M059J (cell line): ENCODE measurements around the gene ACER3. TPM values are rescaled to one million over a fixed set of nuclear protein-coding genes. Genes with fewer than 3 reads are reported as not detected.
"Not testable (repeated sequence)": the region's sequence is repeated elsewhere in the genome, so short reads cannot be mapped to it uniquely, and the experiment has no call there.

ENCODE experiments used
- DNase-seq: peaks from one replicate; pipeline ENCODE4 v3.0.0-alpha.2; 2012; ENCODE audit warnings: low read depth
- total RNA-seq: library from RNA; depleted of rRNA; stranded (reverse); fragments of >200 nt; shearing (Covaris generic); gene quantifications from 2 replicates; pipeline ENCODE4 v1.2.3, GENCODE V29; 2014; rRNA removed

The ACER3 gene
- total RNA-seq = 21.4 and 37.0 TPM in 2 replicates

DNA sequence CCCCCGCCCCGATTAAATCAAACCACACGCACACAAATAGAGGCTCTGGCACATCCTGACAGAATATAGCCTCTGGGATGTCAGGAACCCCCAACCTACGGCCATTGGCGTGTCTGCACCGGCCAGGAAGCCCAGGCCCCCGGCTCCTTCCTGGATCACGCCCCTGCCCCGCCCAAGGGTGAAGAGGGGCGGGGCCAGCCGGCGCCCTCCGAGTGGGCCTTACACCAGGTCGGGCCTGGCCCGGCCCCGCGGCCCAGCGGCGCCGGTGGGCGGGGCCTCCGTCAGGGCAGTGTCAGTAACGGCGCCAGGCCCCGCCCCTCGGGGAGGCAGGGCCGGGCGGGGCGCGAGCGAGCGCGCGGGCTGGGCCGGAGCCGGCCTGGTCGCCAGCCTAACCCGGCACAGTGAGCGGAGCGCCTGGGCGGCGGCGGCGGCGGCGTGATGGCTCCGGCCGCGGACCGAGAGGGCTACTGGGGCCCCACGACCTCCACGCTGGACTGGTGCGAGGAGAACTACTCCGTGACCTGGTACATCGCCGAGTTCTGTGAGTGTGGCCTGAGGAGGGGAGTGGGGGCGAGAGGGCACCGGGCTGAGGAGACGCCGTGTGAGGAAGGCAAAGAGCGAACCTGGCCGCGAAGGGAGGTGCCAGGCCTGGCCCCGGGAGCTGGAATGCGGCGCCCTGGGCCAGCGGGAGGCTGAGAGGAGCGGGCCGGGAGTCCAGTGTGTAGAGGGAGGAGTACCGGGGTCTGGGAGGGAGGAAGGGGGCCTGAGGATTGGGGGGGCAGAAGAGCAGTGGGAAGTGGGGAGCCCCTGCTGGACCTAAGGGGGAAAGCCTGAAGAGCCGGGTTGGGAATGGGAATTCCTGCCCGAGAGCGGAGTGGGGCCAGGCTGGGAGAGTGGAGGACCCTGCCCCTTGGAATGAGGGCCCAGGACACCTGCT is at the start of gene ACER3:
ACER3 (plus strand) TSS at position 380 of the 937 bp plus-strand sequence; CDS start at position 439, 59 bp downstream.
- DNase-seq = peak; percentile 88

DNA sequence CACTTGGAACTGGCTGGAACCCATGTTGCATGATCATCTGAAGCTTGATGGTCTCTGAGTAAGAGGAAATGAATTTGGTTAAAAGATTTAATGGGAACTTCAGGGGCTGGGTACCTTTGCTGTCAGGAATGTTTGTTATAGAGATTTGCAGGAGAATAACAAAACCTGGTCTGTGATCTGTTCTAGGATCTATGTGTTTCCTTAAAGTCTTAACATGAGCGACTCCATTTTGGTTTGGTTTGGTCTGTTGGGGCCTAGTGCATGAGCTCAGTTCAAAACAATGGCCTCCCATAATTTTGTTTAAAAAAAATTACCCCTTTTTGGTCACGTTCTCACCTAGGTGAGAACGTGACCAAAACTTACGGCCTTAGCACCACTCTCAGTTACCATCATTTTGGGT is 49.5 kb upstream of the ACER3 start:
- no peak for DNase-seq

DNA sequence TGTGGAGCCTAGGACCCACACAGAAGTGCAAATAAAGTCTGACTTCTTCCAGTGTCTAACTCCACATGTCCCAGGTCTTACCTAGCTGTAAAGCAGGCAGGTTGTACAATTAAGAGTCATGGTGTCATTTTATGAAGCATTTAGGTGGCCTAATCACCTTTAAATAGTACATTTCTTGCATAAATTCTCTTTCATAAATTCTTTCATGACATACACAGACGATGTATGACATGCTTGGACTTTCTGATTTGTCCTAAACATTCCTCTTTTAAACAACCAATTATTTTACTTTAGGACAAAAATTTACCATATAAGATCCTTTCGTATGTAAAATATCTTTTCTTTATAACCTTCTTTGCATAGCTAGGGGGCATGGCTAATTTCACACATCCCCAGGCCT is 46.3 kb upstream of the ACER3 start:
- DNase-seq = no peak

DNA sequence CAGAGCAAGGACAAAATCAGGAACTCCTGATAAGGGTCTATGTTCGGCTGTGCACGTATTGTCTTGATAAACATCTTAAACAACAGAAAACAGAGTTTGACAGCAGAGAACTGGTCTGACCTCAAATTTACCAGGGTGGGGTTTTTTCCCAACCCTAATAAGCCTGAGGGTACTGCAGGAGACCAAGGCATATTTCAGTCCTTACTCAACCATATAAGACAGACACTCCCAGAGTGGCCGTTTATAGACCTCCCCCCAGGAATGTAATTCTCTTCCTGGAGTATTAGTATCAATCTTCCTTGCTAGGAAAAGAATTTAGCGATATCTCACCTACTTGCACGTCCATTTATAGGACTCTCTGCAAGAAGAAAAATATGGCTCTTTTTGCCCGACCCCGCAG is 45.0 kb upstream of the ACER3 start:
- not testable (repeated sequence) for DNase-seq

- DNase-seq = no peak
Observed at GRCh38 chr11:76820184-76820566, 40.5 kb upstream of the ACER3 start.

GRCh38 chr11:76821396-76821795 is 39.3 kb upstream of the ACER3 start:
- DNase-seq = not testable (repeated sequence)

DNA sequence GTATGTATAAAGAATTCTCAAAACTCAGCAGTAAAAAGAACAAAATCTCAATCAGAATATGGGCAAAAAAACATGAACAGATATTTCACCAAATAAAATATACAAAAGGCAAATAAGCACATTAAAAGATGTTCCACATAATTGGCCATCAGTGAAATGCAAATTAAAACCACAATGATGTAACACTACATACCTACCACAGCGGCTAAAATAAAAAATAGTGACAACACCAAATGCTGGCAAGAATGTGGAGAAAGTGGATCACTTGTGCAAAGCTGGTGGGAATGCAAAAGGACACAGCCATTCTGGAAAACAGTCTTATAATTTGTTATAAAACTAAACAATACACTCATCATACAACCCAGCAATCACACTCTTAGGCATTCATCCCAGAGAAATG is 38.3 kb upstream of the ACER3 start:
- DNase-seq = no peak

GRCh38 chr11:76823481-76824028 is 37.2 kb upstream of the ACER3 start:
- peak; percentile 98 for DNase-seq

GRCh38 chr11:76824083-76824939 is 36.4 kb upstream of the ACER3 start:
- DNase-seq = peak; percentile 78

- DNase-seq = peak; percentile 94
Observed at GRCh38 chr11:76824980-76825725, 35.6 kb upstream of the ACER3 start.

- DNase-seq = no peak
Observed at GRCh38 chr11:76825726-76826396, 34.9 kb upstream of the ACER3 start.

GRCh38 chr11:76826508-76826907 is 34.2 kb upstream of the ACER3 start:
- not testable (repeated sequence) for DNase-seq

GRCh38 chr11:76827005-76827404 is 33.7 kb upstream of the ACER3 start:
- not testable (repeated sequence) for DNase-seq

GRCh38 chr11:76830639-76831327 is 29.9 kb upstream of the ACER3 start:
- peak; percentile 56 for DNase-seq

DNA sequence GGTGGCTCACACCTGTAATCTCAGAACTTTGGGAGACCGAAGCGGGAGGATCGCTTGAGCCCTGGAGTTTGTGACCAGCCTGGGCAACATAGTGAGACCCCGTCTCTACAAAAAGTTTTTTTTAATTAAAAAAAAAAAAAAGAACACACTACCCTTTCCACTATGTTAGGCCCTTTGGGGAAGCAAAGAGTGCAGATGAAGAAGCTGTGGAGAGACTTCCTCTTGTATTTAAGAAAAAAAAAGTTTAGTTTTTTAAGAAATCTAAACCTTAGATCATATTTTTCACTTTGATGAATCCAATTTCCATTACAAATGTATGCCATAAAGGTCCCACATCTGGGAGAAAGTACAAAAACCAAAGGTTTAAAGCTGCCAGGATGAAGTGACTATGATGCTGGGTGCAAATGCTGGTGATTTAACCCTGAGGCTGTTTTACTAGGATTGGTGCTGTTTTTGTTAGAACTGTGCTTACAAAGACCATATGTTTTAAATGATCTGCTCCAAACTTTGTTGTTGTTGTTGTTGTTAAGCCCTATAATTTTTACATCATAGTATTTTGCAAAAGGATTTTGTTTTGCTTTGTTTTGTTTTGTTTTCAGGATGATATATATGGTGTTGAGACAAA is 28.9 kb upstream of the ACER3 start:
- DNase-seq = no peak

DNA sequence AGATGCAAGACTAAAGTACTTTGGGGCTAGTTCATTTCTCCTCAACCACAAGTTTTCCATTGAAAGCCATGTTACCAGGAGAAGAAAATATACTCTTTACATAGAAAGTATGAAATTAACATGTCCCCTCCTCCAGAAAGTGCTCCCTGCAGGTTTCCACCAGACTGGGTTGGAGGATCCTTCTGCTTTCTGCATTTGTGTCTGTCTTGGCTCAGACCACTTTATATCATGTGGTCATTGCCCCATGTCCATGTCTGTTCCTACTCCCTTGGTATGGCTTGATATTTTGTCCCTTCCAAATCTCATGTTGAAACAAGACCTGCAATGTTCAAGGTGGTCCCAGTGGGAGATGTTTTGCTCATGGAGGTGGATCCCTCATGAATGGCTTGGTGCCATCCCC is 28.4 kb upstream of the ACER3 start:
- no peak for DNase-seq

DNA sequence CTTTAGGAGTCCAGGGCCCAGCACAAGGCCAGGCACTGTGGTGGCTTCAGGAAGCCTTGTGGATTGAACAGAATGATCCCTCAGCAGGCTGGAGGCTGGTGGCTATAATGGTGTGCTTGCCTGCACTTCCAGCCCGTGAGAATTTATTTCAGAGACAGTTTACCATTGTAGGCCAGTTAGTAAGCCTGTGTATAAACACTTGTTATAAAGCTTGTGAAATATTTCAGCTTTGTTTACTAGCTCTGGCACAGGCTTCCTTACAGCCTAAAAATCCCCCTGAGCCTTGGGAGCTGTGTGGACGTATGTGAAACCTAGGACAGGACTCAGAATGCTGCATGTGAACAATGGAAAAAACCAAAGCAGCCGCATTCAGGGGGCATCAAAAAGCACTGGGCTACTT is 26.6 kb upstream of the ACER3 start:
- DNase-seq = no peak

- no peak for DNase-seq
Observed at GRCh38 chr11:76835036-76835435, 25.7 kb upstream of the ACER3 start.

DNA sequence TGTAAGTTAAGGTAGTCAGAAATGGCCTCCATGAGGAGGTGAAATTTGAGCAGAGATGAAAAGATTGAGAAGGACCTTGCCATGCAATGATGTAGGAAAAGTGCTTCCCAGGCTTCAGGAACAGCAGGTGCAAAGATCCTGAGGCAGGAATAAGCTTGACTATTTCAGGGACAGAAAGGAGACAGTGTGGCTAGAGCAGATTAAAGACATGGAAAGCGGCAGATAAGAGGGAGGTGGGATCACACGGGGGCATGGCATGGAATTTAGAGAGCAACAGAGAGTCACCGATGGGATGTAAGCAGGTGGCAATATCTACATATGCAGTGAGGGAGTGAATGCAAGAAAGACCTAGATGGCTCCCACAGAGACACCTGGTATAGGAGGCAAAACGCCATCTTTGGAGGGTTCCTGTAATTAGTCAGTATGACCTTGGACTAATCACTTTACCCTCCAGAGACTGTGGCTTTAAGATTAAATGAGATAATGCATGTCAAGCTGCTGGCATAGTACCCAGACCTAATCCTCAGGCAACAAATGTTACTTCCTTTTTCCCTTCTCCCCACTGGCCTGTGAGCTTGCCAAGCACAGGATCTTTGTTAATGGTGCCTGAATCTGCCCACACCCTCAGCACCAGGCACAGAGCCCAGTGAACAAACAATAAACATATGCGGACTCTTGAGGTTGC is 24.6 kb upstream of the ACER3 start:
- DNase-seq = peak; percentile 88
